Measurements from ENCODE around the gene PCDH9. TPM values are rescaled to one million over a fixed set of nuclear protein-coding genes. Genes with fewer than 3 reads are reported as not detected.

The PCDH9 gene
- polyA plus RNA-seq, 1 of the 3 experiments (the other 2 are of a cell fraction) = 1.3 TPM

DNA sequence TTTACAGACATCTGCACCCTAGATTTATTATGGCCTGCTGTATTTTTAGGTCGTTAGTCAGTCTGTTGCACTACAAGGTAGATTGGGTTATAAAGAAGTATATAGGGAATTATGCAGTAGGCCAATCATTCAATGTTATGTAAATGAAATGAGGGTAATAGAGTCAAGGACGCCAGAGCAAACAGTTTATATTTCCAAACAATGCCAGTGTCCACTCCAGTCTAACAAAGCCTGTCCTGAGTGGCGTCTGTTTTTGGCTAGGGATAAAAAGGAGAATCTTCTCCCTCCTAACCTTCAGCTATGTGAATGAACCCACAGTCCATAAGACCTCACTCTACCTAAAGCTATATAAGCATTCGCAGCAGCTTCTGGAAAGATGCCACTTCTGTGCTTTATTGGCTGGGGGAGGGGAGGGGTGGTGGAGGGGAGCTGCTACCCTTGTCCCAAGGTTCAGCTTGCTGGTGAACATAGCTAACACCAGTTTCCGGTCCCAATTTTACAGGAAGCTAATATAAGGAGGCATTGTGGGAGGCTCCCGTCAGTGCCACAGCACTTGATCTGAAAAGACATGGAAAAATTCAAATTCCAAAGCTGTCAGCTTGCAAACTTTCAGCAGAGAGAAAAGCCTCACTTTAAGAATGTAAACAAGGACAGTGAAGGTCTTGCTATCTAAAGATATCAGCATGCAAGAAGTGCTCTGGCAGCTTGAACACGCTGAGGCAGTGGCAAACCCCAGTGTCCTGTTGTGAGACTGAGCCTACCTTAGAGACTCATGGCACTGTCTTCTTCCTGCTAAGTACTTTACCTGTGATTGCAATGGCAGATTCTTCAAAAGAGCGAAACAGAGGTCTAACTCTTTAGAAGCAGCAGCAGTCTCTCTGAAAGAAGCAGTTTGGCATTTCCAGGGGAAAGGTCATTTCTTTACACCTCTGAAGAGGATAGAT, 369.9 kb downstream of the PCDH9 start:
- WGBS (ENCODE audit: low lambda C conversion rate) = 87% methylated on average over 8 of the region's 8 CpGs
- ChIA-PET POLR2A (no interaction called here), CTCF (interaction anchor here (0.6 kb wide), 1 partner anchor 69 kb away, joined by 3 read pairs; no protein-coding TSS in a partner anchor)
- H3K9ac ChIP-seq = no peak overlapping the region
- H3K36me3 ChIP-seq (replicated peaks in 1 of 2; ENCODE audit: control insufficient read depth in 1 of 2, insufficient read depth in 2 of 2, low read length in 1 of 2) = no peaks in the 10 kb centered on the region
- no peak for DNase-seq
- H3K9me3 ChIP-seq = no peaks in the 10 kb centered on the region
- no peaks in the 10 kb centered on the region for H4K20me1 ChIP-seq (ENCODE audit: insufficient read depth)
- H3K4me1 ChIP-seq (ENCODE audit: control insufficient read depth in 1 of 2, insufficient read depth in 2 of 2, low read depth in 1 of 2, low read length in 1 of 2) = no peaks in the 10 kb centered on the region
- H3K4me3 ChIP-seq (ENCODE audit: low read depth in 2 of 2, low read length in 1 of 2) = no peak overlapping the region
- H3F3A ChIP-seq (replicated peaks; ENCODE audit: insufficient read depth) = no peaks in the 10 kb centered on the region
- no peak overlapping the region for H3K4me2 ChIP-seq
- no peaks in the 10 kb centered on the region for H3K9me2 ChIP-seq
- no peak overlapping the region for H3K27ac ChIP-seq (ENCODE audit: low read depth in 2 of 2, low read length in 1 of 2)
- TF ChIP-seq, protein P1, sequence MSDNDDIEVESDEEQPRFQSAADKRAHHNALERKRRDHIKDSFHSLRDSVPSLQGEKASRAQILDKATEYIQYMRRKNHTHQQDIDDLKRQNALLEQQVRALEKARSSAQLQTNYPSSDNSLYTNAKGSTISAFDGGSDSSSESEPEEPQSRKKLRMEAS (IDR thresholded peaks at IDR 0.05; ENCODE audit: low read depth) = no peak
- TF ChIP-seq POLR2AphosphoS5 (IDR thresholded peaks at IDR 0.05; ENCODE audit: low read depth, low read length) (no peak), YY1 (IDR thresholded peaks at IDR 0.05; ENCODE audit: low read depth) (no peak), MXI1 (IDR thresholded peaks at IDR 0.05; ENCODE audit: low read depth, low read length) (no peak), EP300 (IDR thresholded peaks at IDR 0.05; ENCODE audit: borderline replicate concordance in 1 of 2, low read depth in 1 of 2, low read length in 1 of 2) (no peak), FOSL2 (IDR thresholded peaks at IDR 0.05; ENCODE audit: borderline replicate concordance, low read depth) (no peak), FOXM1 (IDR thresholded peaks at IDR 0.05; ENCODE audit: low read depth) (no peak), SIN3A (IDR thresholded peaks at IDR 0.05; ENCODE audit: borderline replicate concordance, low read depth, low read length) (no peak), TCF12 (IDR thresholded peaks at IDR 0.05) (no peak), ELF1 (IDR thresholded peaks at IDR 0.05) (no peak)
- TF ChIP-seq, protein P2, sequence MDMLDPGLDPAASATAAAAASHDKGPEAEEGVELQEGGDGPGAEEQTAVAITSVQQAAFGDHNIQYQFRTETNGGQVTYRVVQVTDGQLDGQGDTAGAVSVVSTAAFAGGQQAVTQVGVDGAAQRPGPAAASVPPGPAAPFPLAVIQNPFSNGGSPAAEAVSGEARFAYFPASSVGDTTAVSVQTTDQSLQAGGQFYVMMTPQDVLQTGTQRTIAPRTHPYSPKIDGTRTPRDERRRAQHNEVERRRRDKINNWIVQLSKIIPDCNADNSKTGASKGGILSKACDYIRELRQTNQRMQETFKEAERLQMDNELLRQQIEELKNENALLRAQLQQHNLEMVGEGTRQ (IDR thresholded peaks at IDR 0.05; ENCODE audit: borderline replicate concordance, low read depth, low read length) = no peak
- TF ChIP-seq, protein P3, sequence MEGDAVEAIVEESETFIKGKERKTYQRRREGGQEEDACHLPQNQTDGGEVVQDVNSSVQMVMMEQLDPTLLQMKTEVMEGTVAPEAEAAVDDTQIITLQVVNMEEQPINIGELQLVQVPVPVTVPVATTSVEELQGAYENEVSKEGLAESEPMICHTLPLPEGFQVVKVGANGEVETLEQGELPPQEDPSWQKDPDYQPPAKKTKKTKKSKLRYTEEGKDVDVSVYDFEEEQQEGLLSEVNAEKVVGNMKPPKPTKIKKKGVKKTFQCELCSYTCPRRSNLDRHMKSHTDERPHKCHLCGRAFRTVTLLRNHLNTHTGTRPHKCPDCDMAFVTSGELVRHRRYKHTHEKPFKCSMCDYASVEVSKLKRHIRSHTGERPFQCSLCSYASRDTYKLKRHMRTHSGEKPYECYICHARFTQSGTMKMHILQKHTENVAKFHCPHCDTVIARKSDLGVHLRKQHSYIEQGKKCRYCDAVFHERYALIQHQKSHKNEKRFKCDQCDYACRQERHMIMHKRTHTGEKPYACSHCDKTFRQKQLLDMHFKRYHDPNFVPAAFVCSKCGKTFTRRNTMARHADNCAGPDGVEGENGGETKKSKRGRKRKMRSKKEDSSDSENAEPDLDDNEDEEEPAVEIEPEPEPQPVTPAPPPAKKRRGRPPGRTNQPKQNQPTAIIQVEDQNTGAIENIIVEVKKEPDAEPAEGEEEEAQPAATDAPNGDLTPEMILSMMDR (IDR thresholded peaks at IDR 0.05) = no peak
- TF ChIP-seq, protein P4, sequence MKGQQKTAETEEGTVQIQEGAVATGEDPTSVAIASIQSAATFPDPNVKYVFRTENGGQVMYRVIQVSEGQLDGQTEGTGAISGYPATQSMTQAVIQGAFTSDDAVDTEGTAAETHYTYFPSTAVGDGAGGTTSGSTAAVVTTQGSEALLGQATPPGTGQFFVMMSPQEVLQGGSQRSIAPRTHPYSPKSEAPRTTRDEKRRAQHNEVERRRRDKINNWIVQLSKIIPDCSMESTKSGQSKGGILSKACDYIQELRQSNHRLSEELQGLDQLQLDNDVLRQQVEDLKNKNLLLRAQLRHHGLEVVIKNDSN (IDR thresholded peaks at IDR 0.05; ENCODE audit: borderline replicate concordance, low read depth) = no peak
- no peaks in the 10 kb centered on the region for H3K79me2 ChIP-seq (ENCODE audit: insufficient read depth)
- H2AFZ ChIP-seq (ENCODE audit: low read depth) = no peak overlapping the region
- H3K27me3 ChIP-seq (ENCODE audit: insufficient read depth) = no peaks in the 10 kb centered on the region

Data from SK-N-SH (cell line).